ENCODE results near the gene MEAF6.
"Not testable (repeated sequence)": the region's sequence is repeated elsewhere in the genome, so short reads cannot be mapped to it uniquely, and the experiment has no call there.

The MEAF6 gene

DNA sequence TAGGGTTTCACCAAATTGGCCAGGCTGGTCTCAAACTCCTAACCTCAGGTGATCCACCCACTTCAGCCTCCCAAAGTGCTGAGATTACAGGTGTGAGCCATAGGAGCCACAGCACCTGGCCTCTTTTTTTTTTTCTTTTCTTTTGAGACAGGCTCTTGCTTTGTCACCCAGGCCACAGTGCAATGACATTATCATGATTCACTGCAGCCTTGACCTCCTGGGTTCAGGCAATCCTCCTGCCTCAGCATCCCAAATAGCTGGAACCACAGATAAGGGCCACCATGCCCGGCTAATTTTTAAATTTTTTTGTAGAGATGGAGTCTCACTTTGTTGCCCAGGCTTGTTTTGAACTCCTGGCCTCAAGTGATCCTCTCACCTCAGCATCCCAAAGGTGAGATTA, 15.3 kb upstream of the MEAF6 start:
- not testable (repeated sequence) for DNase-seq

DNA sequence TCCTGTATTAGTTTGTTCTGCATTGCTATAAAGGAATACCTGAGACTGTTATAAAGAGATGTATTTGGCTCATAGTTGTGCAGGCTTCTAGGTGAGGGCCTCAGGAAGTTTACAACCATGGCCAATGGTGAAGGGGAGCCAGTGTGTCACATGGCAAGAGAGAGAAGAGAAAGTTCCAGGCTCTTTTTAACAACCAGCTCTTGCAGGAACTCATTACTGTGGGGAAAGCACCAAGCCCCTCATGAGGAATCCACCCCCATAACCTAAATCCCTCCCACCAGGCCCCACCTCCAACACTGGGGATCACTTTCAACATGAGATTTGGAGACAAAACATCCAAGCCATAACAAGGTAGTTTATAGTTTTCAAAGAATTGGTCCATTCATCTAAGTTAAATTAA, 5.0 kb upstream of the MEAF6 start:
- no peak for DNase-seq

DNA sequence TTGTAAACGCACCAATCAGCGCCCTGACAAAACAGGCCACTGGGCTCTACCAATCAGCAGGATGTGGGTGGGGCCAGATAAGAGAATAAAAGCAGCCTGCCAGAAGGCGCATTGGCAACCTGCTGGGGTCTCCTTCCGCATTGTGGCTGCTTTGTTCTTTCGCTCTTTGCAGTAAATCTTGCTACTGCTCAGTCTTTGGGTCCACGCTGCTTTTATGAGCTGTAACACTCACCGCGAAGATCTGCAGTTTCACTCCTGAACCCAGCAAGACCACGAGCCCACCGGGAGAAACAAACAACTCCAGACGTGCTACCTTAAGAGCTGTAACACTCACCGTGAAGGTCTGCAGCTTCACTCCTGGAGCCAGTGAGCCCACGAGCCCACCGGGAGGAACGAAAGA, 4.4 kb upstream of the MEAF6 start:
- DNase-seq, result not testable (repeated sequence)

DNA sequence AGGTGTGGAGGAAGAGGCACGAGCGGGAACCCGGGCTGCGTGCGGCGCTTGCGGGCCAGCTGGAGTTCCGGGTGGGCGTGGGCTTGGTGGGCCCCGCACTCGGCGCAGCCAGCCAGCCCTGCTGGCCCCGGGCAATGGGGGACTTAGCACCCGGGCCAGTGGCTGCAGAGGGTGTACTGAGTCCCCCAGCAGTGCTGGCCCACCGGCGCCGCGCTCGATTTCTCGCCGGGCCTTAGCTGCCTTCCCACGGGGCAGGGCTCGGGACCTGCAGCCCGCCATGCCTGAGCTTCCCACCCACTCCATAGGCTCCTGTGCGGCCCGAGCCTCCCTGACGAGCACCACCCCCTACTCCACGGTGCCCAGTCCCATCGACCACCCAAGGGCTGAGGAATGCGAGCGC, 3.7 kb upstream of the MEAF6 start:
- not testable (repeated sequence) for DNase-seq

DNA sequence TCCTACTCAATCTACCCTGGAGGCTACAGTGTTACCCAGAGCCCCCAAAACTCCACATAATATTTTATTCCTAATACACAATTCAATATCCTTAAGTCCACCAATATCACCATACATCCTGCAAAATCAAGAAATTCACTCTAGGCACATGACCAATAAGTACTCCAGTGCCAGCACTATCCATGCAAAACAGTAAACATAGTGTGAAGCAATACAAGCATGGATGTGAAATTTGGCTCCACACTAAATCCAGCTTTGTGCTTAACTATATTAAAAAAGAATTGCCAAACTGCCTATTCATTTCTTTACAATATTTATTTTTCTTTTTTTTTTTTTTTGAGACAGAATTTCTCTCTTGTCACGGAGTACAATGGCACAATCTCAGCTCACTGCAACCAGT, 3.0 kb upstream of the MEAF6 start:
- DNase-seq, result no peak

DNA sequence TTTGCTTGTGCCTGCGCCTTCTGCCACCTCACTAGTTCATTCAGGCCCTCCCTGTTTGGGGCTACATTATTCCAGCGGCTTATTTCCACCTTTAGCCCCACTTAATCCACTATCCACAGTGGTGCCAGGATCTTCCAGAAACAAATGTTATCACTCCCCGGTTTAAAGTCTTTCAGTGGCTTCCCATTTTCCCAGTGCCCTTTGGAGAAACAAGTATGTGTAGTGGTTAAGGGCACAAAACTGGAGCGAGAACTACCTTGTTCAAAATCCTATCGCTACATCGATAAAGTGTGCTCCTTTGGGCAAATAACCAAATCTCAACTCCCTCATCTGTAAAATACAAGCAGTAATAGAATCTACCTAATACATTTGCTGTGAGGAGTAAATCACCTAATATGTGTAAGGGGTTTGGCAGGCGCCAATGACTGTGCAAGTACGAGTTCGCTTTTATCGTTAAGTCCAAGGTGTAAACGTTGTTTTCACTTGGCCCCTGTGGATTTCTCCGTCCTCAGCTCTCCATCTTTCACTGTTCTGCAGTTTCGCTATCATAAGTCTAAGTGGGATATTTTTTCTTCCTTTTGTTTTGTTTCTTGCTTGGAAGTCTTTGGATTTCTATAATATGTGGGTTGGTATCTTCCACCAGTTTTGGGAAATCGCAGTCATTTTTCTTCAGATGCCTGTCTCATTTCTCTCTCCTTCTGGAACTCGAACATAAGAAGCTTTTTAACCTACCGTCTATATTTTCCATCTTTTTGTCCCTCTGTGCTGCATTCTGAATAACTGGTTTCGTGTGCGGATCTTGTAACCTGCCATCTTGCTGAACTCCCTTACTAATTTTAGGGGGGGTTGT, 844 bp upstream of the MEAF6 start:
- no peak for DNase-seq

DNA sequence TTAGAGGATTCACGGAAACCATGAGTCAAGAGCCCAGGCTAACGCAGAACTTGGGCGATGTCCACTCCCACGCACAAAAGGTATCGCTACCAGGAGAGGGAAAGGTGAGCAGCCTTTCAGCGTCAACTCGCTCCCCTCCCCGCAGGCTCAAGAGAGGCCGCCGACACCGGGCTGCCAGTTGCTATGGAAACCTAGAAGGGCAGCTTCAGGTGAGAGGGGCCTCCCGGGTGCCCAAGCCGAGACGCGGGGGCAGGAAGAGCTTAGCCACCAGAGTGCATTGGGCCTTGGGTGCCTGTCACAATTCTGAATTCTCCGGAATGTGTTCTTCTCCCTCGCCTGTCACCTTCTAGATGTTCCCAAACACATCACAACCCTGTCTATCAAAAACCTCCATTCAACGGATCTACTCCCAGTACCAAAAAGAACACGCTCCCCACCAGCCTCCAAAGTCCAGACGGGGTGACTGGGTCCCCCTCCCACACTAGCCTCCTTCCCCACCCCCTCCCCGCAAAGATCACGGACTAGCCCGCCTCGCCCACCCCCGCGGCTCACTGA, 694 bp downstream of the MEAF6 start:
- peak; percentile 63 to 74 for DNase-seq

DNA sequence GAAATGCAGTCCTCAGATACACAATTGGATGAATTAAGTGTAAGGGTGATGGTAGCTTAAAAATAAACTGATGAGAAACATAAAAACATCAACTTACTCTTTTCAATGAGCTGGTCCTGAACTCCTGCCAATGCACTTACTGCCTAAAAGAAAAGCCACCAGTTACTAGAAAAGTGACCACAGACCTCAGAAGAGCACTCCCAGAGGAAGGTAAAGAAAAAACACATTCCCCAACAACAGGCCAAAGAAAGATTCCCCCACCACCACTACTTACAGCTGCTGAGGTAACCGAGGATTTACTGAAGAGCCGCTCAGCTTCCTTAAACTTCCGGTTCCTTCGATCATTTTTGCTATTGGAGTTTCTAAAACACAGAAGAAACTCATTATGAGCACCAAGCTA, 5.4 kb downstream of the MEAF6 start:
- DNase-seq, result no peak

DNA sequence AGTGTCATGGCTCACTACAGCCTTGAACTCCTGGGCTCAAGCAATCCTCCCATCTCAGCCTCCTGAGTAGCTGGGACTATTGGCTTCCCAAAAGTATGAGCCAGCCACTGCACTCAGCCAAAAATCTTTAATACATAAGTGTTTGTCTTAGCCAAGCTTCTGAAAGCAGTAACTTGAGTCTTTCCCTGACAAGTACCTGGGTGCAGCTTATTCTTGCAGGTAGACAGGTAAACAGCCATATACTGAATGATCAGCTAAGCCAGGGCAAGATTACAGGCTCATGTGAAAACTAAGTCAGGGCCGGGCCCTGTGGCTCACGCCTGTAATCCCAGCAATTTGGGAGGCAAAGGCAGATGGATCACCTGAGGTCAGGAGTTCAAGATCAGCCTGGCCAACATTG, 7.8 kb downstream of the MEAF6 start:
- DNase-seq, result no peak

DNA sequence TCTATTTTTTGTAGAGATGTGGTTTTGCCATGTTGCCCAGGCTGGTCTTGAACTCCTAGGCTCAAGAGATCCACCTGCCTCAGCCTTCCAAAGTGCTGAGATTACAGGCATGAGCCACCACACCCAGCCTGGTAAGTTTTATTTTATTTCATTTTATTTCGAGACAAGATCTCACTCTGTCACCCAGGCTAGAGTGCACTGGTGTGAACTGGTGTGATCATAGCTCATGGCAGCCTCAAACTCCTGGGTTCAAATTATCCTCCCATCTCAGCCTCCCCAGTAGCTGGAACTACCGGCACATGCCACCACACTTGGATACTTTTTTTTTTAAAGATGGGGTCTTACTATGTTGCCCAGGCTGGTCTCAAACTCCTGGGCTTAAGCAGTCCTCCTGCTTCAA, 11.8 kb downstream of the MEAF6 start:
- DNase-seq, result not testable (repeated sequence)

DNA sequence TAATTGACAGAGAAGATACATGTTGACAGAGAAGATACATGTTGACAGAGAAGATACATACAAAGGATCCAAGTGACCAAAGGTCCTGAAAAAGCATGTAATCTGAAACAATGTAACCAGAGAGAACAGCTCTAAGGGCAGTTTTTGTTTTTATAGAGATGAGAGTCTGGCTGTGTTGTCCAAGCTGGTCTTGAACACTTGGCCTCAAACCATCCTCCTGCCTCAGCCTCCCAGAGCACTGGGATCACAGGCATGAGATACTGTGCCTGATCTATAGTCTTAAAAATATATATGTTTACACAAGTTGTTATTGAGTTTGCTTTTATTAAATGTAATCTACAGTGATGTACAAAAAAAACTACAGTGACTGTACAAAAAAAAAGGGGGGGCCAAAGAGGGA, 12.5 kb downstream of the MEAF6 start:
- DNase-seq, result no peak

DNA sequence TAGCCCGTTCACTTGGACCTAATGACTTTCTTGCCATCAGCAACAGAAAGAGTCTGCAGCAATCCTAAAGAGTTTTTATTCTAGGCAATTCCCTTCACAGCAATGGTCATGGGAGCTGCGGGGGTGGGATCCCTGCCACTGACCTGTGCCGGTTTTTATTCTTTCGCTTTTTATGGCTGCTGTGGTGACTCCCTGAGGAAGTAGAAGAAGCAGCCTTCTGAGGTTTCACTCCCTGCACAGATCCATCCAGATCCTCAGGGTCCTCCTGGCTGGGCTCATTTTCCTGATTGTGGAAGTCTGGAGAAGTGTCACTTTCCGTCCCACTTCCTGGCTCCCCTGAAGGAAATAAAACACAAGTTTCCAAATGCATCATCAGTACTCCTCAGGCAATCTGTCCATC, 12.9 kb downstream of the MEAF6 start:
- DNase-seq, result no peak

DNA sequence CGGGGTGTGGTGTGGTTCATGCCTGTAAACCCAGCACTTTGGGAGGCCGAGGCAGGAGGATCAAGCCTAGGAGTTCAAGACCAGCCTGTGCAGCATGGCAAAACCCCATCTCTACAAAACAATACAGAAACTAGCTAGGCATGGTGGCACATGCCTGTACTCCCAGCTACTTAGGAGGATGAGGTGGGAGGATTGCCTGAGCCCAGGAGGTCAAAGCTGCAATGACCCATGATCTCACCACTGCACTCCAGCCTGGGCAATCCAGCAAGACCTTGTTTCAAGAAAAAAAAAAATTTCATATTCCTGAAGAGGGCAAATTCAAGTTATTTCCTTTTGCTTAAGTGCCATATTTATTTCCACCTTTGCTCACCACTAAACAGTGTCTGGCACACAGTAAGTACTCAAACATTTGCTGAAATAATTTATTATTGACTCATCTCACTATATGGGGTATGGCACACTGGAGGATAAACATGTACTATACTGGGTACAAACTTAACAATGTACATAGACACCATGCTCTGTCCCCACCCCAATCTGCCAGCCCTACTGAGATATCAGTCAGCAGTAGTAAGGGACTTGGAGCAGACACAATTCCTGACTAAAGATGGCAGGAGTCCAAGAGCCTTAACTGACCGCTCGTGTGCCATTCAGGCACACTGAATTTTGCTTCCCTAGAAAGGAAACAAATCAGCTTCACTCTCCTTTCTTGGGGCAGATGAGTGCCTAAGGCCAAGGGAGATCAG, 15.5 kb downstream of the MEAF6 start:
- DNase-seq, result no peak

DNA sequence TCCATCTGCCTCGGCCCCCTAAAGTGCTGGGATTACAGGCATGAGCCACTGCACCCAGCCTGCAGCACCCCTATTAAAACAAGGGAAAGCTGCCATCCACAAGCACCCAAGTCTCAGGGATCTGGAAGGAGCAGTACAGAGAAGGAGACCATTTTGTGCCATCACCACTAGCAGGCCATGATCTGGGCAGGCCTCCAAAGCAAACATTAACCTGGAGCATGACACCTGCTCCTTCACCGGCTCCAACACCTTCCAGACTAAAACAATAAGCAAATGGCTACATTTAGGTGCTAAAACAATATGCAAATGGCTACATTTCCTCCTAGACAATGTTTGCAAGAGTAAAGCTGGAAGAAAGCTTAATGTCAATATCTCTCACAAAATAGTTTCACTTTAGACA, 16.7 kb downstream of the MEAF6 start:
- DNase-seq, result no peak

DNA sequence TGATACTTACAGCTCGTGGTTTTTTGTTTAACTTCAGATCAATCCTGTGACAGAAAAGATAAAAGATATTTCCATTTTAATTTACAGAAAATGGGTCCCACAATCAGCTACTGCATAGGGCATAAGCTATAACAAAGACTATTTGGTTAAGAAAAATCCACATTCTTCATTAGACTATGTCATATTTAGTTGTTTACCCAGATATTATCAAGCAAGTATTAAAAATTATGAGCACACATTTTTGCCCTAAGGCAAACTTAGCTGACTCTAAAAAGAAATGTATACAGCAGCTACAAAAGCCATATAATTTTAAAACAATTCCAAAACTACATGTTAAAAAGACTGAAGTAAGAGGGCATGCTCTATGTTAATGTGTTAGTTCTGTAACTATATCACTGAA, 18.7 kb downstream of the MEAF6 start:
- no peak for DNase-seq

DNA sequence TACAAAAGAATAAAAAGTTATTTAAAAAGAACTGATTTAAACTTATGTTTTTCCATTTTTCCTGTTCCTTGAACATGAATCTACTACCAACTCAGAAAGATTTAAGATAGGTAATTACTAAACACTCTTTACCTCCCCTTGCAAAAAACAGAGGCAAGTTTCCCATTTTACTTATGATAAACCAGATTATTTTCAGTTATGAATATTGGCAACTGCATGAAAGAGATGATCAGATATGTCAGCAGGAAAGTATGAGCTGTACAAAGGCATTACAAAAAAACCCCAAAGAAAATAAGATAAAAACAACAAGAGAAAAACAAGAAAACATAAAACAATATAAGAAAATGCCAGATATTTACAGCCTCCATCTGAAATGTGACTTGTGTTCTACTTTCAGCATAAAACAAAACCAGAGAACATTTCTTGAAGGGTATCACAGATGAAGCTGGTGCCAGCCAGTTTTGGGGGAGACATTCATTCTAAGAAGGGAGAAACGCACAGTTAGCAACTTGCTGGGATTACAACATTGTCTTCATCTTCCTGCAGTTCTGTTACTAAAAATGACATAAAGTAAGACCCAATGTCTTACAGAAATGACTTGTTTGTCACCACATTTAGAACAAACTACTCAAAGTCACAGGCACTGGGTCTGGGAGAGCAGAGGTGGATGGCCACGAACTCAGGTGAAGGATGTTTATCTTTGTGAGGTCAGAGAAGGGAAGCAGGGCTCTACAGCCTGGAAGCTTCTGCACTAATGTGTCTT, 21.0 kb downstream of the MEAF6 start:
- DNase-seq, result no peak

DNA sequence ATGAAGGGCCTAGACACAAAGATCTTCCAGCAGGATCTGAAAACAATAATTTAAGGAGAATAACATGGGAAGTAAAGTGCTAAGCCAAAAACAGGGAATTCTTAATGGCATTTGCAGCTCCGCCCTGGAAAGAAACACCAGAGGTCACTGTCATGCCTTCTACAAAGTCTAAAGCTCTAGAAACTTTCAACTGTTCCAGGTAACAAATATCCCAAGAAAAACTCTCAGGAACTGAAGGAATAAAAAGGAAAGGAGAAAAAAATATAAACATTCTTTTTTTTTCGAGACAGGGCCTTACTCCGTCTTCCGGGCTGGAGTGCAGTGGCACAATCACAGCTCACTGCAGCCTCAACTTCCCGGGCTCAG, 27.0 kb downstream of the MEAF6 start:
- DNase-seq, result no peak

DNA sequence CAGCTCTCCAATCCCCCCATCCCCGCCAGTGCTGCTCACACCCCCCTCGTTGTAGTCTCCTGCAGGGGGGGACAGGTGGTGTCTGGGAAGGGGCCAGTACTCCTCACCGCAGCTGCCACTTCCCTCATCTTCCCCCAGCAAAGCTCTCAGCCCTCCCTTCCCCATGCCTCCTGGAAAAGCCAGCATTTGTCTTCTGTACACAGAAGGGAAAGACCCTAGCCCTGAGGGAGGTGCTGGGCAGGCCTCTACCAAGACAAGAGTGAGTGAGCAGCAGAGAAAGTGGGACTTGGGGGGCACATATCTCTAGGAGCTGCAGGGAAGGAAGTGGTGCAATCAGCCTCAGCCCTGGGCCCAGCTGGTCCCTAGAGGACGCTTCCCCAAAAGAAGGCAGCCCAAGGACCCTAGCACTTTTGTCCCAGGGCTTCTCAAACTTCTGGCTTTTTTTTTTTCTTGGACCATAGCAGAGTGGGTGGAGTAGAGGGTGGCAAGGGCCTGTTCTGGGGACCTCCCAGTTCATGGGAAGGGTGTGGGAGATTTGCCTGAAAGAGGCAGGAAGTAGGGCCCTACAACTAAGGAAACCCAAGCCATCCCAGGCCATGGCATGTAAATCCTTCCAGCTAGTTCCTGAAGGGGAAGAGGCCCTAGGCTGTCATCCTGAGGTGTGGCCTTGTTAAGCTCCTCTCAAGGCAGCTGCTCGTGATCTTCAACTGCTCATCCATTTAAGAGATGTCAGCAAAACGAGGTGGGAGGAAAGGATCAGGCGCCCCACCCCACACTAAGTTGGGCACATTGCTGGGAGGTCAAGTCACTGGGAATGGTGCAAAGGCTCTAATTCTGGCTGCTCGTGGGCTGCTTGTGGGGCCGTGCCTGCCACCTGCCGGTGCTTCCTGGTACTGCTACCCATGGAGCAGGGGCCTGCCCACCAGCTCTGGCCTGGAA, 27.6 kb downstream of the MEAF6 start:
- peak; percentile 73 to 79 for DNase-seq

DNA sequence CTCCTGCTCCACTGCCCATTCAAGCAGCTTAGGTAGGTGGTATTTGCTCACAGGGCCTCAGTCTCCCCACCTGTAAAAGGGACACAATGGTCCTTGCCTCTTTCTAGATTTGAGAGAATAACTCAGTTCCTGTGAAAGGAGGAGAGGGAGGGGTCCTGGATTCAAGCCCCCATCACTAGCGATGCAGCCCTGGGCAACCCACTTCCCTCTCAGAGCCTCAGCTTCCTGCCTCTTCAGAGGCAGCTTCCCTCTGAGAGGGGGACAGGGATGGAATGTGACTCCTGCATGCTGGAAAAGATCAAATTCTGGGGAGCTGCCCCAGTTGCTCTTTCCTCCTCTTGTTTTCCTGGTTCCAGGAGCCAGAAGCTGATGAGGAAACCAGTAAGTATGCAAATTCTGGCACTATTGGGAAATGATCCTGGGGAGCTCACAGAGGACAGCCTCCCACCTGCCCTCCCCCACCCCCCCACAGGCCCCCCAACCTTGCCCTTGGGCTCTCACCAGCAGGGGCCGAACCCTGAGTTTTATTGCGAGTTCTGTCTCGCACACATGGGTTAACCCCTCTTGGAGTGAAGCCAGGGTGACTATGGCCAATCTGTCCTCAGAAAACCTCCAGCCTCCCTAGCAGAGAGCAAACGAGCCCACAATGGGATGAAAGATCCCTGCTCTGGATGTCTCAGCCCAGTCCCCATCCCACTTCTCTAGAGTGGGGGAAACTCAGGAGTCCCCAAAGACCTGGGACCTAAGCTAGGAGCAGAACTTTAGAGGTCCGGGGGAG, 28.5 kb downstream of the MEAF6 start:
- DNase-seq, result no peak

DNA sequence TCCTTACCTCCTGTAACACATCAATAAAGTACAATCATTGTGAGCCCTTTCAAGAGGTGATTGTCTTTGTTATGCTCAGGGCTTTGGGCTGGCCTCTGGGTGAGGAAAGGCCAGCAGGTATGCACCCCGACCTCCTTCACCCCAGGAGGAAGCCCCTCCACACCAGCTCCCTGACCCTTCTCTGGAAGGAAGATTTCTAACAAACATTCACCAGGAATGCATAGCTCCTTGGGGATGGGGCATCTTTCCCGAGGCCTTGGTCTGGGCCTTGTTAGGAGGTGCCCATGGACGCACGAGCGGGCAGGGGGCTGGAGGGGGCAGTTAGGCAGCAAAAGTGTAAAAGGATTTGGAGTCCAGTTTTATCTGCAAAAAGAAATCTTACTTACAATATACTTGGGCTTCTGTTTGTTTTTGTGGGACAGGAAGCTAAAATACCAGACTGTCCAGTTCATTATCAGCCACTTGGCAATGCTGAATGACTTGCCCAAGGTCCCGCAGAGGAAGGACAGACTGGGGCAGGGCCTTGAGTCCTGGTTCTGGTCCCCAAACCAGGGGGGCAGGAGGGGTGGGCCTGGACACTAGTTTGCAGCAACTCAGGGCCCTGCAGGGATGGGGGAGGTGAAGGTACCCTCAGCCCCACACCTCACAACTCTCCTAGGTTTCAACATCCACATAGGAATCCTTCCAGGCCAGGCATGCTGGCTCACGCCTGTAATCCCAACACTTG, 30.1 kb downstream of the MEAF6 start:
- DNase-seq, result no peak

DNA sequence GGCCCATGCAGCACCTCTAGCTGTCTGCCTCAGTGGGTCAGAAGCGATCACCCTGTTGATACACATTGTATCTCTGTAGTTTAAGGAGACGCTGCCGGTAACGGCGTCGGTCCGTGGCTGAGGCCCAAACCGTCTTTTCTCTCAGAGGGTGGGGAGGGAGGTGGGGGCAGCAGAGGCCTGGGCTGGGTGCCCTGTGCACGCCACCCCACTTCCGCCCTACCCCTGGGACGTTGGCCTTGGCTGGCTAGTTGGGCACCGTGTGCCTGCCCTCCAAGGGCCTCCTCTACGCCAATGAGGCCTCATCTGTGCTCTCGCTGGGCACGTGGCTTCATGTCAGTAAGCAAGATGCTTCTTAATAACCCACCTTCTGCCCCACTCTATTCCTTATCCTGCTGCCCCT, 30.8 kb downstream of the MEAF6 start:
- DNase-seq, result no peak

Data from activated CD4-positive, alpha-beta T cell treated with anti-CD3 and anti-CD28 coated beads, Interleukin-2, amount 50 U/mL, for 4 hours (primary cell).